IPS-NIHi7 (cell line): Measurements from ENCODE around the gene TUBA4B.
"Not testable (repeated sequence)": the region's sequence is repeated elsewhere in the genome, so short reads cannot be mapped to it uniquely, and the experiment has no call there.

Source experiments
- DNase-seq: peaks from one replicate; pipeline ENCODE4 v3.0.0; 2012; ENCODE audit warnings: mixed read lengths; ENCODE audit errors: extremely low spot score

Gene TUBA4B

DNA sequence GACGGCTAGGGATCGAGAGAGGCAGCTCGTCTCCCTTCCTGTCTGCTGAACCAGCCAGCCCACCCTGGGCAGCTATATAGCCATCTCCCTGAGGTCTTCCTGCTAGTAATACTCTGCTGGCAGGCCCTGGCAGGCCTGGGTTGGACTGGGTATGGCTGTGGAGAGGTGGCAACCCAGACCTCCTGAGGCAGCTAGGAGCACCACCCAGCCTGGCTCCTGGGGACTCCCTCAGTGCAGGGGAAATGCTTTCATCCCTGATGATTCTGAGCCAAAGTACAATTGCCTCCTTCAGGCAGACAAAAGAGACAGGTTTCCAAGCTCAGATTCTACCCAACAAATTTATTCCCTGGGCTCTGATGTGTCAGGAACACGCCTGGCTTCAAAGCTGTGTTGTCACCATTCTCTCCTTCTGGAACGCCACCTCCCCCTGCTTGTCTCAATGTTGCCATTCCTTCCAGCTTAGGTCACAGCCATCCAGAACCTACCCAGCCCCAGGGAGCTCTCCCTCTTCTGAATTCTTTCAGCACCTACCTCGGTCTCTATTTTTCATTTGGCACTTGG lies 21.4 kb downstream of the TUBA4B start:
- DNase-seq, result peak; percentile 78

DNA sequence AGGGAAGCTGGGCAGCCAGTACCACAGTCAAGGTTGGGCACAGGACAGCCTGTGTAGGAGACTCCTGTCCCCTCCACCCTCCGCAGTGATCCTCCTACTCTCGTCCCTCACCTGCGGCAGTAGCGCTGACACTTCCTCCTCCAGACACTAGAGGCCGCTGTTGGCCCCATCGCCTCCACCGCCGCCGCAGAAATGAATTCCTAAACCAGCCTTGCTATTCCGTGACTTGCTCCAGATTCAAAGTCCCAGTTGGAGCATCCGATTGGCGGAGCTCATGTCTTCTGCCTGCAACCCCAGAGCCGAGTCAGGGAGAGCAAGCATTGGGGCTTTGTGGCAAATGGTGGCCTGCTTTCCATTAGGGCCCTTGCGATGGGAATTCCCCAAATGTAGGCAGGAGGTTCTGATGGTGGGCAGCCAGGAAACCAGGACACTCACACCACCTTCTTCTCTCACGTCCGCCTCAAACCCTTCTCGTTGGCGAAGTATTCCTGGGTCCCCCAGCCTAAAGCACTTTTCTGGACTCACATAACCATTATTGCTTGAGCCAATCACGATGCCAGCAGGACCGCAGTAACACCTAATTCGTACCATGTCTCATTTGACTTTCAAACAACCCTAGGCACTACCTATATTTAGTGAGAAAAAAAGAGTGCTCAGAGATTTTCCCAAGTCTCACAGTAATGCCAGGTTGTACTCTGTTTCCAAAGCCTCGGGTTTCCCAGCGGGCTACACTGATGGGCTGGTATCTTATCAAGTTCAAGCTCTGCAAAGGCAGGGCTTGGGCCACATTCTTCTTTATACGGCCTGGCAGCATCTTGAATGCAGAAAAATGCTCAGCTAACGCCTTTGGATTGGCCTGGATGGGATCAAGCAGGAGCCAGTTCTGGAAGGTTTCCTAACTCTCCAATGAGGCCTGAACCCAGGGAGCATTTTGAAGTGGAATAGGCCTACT lies 24.9 kb downstream of the TUBA4B start:
- DNase-seq, result peak; percentile 84

DNA sequence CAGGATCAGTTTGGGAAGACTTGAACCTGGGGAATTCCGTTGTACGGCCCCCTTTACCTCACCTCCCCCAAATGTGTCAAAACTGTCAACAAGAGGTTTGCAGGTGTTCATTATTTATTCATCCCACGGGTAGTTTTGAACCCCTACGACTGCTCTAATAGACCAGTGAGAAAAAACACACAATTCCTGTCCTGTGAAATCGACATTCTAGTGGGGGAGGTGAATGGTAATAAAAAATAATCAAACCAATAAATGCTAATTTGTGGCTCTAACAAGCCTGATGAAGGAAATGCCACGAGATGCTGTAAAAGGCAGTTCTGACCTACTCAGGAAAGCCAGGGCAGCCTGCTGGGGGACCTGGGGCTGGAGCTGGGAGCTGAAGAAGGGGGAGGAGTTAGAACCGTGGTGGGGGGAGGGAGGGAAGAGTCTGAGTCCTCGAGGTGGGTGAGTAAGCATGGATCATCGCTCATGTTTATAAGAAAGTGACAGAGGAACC lies 25.7 kb downstream of the TUBA4B start:
- no peak for DNase-seq

DNA sequence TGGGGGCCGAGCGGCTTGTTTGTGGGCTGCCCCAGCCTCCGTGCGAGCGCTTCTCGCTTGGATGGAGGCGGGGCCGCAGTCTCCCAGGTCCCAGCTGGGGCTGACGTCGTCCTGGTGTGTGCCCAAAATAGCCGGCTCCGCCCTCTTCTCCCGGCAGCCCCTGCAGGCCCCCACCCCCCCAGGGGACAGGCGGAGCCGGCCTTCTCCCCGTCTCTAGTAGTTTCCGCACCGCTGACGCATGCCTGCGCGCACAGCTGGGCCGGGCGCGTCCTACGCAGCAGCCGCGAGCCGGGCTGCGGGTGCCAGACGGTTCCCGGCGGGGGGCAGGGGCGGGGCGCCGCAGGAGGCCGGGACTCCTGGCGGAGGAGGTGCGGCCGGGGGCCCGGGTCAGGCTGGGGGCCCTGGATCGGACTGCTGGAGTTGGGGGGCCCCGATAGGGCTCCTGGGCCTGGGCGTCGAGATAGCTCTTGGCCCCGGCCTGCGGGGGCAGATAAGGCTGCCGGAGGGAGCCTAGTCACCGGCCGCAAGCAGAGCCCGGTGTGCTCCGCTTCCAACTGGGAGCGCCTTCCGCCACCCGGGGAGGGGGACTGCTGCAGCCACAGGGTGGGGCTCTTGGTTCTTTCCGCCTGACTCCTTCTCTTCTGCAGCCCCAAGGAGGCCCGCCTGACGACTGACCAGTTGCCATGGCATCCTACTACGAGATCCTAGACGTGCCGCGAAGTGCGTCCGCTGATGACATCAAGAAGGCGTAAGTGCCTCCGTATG lies 26.3 kb downstream of the TUBA4B start, which contains the start of gene DNAJB2:
TSS of gene DNAJB2 (plus strand) at position 216 of the 765 bp plus-strand sequence. CDS start at position 684, 468 bp downstream.
- DNase-seq, result peak; percentile 98

DNA sequence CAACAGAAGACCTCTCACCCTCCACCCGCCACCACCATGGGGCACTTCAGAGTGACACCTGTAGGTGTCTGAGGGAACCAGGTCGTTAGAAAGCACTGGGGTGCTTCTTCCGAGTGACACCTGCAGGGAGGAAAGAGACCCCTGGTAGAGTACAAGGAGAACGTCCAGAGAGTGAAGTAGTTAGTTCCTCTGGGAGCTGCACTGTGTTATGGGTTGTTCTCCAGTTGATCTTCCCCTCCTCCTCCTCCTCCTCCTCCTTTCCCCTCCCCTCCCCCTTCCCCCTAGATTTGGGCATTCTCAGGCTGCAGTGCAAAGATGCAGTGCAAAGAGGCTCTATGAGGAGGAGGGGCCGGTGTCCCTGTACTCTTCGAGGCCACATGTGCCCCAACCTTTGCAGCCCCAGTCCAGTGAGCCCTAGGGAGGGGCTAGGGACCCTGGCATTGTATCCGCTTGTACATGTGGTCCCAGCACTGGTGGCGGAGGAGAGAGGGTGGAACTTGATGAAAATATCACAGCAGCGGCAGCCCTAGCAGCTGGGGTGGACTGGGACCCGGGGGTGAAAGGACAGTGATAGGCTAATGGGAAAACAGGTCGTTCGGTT lies 27.0 kb downstream of the TUBA4B start:
- DNase-seq, result no peak

DNA sequence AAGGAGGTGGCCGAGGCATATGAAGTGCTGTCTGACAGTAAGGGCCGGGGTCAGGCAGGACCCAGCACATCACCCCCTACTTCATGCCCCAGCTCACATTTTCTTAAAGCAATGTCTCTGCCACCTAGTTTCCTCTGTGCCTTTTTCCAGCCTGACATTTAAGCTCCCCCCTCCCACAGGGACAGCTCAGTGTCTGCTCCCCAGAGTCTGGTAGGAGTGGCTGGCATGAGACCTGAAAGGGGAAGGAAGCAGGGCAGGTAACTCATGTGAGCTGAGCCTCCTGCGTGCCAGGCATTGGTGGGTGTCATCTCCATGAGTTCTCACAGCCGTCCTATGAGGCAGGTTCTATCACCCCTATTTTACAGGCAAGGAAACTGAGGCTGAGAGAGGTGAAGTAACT lies 27.6 kb downstream of the TUBA4B start:
- DNase-seq, result no peak

DNA sequence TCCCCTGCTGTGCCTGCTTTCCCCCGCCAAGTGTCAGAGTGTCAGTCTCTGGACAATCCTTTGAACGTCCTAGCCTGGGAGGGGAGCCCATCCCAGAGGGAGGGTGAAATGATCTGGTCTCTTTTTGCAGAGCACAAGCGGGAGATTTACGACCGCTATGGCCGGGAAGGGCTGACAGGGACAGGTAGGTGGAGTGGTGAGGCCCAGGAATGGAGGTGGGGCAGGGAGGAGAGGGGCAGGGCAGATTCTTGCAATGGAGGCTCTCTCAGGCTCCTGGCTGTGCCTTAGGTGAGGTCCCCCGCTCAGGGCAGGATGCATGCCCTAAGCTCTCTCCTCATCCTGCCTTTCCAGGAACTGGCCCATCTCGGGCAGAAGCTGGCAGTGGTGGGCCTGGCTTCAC lies 28.5 kb downstream of the TUBA4B start:
- no peak for DNase-seq

DNA sequence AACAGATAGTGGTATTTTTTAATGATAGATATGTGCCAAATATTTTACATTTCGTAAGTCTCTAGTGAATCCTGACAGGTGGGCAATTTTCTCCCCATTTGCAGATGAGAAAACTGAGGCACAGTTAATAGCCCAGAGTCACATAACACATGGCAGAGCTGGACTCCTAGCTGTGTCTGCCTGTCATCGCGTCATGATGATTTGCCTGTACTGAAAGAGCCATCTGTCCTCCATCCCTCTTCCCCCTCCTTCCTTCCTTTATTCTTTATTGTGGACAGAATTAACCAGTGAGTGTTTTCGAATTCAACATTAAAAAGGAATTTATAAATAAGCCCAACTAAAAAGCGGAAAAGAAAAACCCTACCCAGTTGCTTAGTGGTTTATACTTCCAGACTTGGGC lies 29.3 kb downstream of the TUBA4B start:
- no peak for DNase-seq

DNA sequence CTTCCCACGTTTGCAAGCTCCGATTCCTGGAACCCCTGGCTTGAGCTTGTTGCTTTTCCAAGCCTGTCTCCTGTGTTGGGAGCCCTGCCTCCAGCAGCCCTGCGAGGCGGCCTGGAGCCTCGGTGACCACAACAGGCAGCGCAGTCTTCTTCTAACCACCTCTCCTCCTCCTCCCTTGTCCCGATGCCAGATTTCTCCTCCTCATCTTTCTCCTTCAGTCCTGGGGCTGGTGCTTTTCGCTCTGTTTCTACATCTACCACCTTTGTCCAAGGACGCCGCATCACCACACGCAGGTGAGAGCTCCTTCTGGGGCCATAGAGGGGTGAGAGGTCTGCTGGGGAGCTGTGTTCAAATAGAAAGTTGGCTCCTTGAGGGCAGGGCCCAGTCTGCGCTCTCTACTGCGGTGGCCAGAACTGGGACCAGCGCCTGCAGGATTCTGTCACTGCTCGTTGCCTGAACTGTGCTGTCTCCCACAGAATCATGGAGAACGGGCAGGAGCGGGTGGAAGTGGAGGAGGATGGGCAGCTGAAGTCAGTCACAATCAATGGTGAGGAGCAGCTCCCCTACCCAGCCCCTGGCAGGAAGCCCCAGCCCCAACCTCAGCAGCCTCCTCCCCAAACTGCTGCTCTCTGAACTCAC lies 30.0 kb downstream of the TUBA4B start:
- no peak for DNase-seq

DNA sequence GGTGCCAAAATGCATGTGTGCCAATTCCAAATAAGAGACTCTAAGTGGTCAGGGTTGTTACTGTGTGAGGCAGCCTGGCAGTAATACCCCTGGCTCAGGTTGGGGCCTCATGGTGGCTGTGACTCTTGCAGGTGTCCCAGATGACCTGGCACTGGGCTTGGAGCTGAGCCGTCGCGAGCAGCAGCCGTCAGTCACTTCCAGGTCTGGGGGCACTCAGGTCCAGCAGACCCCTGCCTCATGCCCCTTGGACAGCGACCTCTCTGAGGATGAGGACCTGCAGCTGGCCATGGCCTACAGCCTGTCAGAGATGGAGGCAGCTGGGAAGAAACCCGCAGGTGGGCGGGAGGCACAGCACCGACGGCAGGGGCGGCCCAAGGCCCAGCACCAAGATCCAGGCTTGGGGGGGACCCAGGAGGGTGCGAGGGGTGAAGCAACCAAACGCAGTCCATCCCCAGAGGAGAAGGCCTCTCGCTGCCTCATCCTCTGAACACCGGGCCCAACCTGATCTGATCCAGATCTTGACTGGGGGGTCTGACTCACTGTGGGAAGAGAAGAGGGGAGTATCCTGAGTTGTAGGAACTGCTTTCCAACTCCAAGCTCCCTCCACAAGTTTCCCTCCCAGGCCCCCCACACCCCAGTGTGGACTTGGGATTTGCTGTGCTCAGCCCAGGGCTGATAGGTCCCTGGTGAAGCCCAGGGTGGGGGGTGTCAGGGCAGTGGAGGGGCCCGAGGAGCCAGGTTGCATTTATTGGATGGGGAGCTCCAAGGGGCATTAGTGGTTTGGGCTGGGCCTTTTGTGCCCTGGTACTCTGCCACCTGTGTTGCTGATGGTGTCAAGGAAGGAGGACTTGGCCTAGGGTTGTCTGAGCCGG lies 31.7 kb downstream of the TUBA4B start:
- no peak for DNase-seq

DNA sequence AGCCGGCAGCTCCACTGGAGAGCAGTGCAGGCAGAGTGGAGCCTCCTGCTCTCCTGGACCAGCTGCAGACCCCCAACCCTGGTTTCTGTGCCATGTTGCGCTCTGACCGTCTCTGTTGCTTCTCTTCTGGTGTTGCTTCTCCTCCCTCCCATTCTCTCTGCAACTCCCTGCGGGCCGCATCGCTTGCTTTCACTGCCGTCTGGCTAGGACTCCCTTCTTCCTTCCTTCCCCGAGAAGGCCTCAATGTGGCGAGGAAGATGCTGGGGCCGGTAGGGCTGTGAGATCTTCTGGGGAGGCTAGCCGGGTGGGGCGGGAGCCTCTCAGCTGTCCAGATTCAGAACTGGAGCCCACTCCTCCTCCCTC lies 32.3 kb downstream of the TUBA4B start:
- DNase-seq, result no peak

DNA sequence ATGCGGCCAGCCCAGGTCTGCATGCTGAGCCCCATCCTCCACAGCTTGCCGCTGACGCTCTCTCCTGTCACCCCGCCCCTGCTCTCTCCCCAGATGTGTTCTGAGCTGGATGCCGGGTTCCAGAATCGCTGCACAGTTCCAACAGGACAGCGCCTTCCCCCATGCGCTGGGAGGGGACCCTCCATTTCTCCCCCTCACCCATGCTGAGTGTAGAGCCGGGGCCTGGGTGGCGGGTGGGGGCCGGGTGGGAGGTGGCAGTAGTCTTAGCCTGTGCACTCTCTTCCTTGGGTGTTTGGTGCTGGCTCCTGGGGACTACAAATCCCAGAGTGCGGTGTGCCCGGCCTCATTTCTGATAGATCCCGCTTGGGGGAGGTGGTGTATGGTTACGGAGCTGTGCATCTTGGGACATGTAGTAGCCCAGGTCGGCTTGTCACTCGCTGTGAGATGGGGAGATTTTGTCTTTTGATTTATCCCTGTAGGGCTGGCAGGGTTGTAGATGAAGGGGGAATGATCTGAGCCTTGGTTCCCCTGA lies 32.9 kb downstream of the TUBA4B start:
- peak; percentile 77 for DNase-seq

DNA sequence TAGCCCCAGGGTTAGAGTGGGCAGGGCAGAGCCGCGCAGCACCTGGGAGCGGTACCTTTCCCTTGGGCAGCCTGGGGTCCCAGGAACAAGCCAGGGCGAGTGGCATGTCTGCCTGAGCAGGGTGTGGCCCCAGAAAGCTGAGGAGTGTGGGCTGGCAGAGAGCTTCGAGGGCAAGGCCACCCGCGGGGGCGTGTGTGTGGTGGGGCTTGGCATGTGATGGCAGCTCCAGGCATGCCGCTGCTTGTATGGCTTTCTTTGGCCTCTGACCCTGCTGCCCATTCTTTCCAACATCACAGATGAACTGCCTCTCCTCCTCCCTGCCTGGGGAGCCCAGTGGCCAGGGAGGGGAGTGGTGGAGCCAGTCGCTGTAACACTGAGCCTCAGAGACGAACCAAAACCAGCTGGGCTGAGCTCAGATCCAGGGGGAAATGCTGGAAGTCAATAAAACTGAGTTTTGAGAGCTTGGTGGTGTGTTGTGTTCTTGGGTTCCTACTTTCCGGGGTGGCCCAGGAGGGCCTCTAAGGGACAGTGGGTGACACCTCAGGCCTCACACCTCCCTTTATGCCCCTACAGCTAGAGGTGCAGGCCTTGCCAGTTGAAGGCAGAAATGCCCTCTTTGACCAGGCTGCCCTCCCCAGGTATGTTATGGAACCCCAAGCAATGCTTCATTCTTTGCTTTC lies 33.5 kb downstream of the TUBA4B start:
- no peak for DNase-seq

DNA sequence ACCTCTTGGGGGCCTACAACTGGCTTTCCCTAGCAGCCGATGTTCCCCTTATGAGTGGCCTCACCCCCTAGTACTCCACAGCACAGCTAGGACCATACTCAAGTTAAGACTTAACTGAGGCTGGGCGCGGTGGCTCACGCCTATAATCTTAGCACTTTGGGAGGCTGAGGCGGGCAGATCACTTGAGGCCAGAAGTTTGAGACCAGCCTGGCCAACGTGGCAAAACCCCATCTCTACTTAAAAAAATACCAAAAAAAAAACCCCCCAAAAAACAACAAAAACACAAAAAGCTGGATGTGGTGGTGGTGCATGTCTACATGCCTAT lies 34.0 kb downstream of the TUBA4B start:
- DNase-seq, result not testable (repeated sequence)

DNA sequence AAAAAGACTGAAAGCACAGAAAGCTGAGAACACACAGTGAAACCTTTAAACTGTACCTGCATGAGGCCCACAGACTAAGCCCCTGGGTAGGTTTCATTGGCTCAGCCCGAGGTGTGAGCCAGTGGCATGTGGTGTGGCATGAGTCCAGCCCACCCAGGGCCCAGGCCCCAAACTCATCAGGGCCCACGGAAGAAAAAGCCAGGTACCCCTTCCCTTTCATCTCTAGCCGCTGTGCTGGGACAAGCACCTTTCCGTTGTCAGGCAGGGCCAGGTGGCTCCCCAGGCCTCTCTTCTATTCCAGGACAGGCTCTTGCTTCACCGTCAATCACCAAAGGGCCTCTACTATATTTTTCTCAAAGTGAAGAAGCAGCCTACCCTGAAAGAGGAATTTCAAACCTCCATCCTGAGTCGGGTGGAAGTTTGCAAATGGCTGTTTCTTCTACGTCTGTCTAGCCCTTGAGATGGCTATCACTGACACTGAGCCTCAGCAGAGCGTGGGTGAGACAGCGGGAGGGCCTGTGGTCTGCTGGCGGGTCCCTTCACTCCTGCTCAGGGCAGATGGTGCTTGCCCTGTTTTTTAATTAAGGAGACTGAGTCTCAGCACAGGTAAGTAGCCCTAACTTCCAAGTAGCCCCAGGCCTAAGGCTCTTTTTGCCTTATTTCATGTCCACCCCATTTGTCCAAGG lies 34.7 kb downstream of the TUBA4B start:
- DNase-seq, result no peak

DNA sequence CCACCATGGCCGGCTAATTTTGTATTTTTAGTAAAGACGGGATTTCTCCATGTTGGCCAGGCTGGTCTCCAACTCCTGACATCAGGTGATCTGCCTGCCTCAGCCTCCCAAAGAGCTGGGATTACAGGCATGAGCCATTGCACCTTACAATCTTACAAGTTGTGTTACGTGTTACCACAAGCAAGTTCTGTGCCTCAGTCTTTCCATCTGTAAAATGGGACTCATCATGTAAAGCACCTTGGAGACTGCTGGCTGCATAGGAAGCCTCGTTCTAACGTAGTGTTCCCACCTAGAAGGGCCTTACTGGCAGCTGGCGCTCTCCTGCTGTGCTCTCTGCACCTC lies 36.1 kb downstream of the TUBA4B start:
- DNase-seq, result no peak

DNA sequence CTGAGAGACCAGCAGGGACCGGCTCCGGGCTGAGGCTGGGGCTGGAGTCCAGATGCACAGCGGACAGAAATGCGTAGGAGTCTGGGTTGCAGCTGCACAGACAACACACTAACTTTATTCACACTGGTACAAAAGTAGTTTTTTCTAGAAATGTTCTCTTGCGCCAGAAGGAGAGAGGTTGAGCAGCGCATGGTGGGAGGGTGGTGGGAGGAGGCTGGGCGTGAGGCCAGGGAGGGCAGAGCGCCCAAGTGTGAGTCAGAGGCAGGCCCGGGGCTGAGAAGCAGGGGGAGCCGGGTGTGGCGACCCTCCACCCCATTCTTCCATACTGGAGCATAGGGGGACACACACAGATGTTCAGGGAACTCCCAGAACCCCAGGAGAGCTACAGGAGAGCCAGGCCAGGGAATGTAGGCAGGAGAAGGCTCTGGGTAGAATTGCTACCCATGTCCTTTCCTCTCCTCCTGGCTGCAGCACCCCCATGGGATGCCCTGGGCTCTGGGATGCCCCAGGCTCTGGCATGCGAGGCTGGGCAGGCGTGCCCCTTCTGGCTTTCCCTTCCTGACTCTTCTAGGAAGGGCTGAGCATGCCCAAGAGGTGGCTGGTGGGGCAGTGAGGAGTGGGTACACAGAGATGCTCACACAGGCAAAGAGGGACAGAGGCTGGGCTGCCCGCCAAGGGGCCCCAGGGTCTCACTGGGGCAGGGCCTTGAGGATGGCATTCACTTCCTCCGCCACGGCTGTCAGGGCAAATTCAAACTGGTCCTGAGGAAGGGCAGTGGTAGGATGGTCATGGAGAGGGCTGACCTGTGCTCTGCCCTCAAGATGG lies 36.7 kb downstream of the TUBA4B start:
- no peak for DNase-seq
